Hair follicular keratinocyte (primary cell): ENCODE measurements around the gene TREML2. TPM values are rescaled to one million over a fixed set of nuclear protein-coding genes. Genes with fewer than 3 reads are reported as not detected.

Experiments
- total RNA-seq: library from RNA; depleted of rRNA; stranded (reverse); fragments of >200 nt; gene quantifications from 2 replicates; pipeline ENCODE4 v1.2.3, GENCODE V29; 2015

TREML2 gene
- total RNA-seq: 0.08 and 0.23 TPM in 2 replicates

DNA sequence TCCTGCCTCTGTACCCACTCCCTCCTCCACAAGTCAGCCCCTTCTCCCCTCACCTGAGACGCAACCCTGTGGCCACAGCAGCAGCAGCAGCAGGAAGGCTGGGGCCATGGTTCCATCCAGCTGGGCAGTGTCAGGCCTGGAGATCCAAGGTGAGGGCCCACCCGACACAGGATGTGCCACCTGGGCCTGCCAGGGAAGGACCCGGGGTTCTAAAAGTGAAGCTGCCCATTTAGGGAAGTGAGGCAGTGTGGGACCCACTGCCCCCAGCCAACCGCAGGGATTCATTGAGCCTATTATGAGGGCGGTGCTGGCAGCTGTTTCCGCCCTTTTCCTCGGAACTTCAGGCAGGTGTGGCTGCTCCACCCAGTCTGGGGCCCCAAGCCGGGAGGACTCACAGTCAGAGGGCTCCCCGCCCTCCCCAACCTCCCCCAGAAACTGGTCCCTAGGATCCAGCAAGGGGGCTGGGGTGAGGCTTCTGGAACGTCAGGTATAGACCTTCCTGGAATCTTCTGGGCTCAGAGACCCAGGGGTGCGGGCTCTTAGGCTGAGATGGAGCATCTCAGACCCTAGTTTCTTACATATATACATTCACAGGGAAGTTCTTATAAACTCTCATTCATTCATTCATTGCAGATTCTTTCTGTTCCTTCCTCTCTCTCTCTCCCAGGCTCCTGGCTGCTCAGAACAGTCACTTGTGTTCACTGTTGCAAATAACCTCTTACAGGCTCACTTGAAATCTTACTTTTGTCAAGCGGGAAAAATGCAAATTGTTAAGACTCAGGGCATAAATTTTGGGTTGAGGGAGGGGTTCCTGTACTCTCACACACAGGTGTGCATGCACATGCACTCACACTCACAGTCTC, at the start of gene TREML2:
Gene TREML2 (minus strand): TSS at position 249 of the 863 bp plus-strand sequence. CDS start 141 bp downstream, at position 108.

GRCh38 chr6:41228096-41228495, 27.1 kb upstream of the TREML2 start, which contains the start of gene TREML4:
TSS of gene TREML4 (plus strand) at chr6:41228349. CDS start at chr6:41228428, 79 bp downstream.

GRCh38 chr6:41162687-41163418, 38.1 kb downstream of the TREML2 start, which contains the start of gene TREM2:
TSS of gene TREM2 (minus strand) at chr6:41163116. CDS start at chr6:41163082, 34 bp downstream.

DNA sequence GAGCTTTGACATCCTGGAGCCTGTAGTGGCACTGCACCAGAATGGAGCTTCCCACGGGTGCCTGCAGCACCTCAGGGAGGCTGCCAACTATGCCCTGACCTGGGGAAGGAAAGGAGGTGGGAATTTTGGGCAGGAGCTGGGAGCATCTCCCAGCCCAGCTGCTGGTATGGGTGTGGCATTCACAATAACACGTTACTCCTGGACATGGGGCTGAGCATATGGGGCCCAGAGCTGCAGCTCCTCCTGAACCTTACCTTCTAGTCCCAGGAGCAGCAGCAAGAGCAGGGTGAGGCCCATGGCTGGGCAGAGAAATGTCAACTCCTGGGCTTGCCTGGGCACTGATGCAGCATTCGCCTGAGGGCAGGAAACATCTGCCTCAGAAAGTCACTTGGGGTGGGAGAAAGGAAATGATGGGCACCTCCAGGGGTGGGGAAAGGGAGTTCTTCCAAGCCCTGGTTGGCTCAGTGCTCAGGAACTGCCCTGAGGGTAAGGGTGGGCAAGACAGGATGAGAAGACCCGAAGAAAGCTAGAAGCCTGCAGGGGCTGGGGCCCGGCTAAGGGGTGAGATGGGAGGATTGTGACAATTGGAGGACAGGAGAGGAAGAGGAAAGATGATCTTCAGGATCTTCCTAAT, 46.8 kb downstream of the TREML2 start, which contains the start of gene TREML1:
Gene TREML1 (minus strand): TSS at position 356 of the 634 bp plus-strand sequence. CDS start 59 bp downstream, at position 297.

Other genes starting within 250 kb of the TREML2 start
- gene UNC5CL, start 161.9 kb downstream of the TREML2 start, total RNA-seq: 0.27 and 0.62 TPM in 2 replicates
- gene TSPO2, start 158.7 kb downstream of the TREML2 start, total RNA-seq: not detected in 2 replicates
- gene APOBEC2, start 147.9 kb downstream of the TREML2 start, total RNA-seq: not detected in 2 replicates
- gene OARD1, start 128.8 kb downstream of the TREML2 start, total RNA-seq: 10.2 and 16.3 TPM in 2 replicates
- gene NFYA, start 128.2 kb downstream of the TREML2 start, total RNA-seq: 12.7 and 13.7 TPM in 2 replicates
- 0.78 TPM in 1 of 2 replicates, not detected in the other for gene TREML1, start 46.8 kb downstream of the TREML2 start, total RNA-seq
- gene TREM2, start 38.0 kb downstream of the TREML2 start, total RNA-seq: 3.5 and 5.7 TPM in 2 replicates
- gene TREML4, start 27.2 kb upstream of the TREML2 start, total RNA-seq: not detected in 2 replicates
- 0.31 TPM in 1 of 2 replicates, not detected in the other for gene TREM1, start 85.5 kb upstream of the TREML2 start, total RNA-seq
- gene NCR2, start 134.5 kb upstream of the TREML2 start, total RNA-seq: not detected in 2 replicates